Stimulated activated CD4-positive, alpha-beta T cell treated with anti-CD3 and anti-CD28 coated beads, Interleukin-4, amount 100 ng/mL, for 4 hours (primary cell): Measurements from ENCODE around the gene MAP3K14.

Source experiments
- DNase-seq, 2 experiments: peaks; one replicate each; pipeline ENCODE4 v3.0.0-alpha.2; 2020

Gene MAP3K14

GRCh38 chr17:45221081-45222013 is 95.5 kb downstream of the MAP3K14 start, which contains the start of gene FMNL1:
TSS of gene FMNL1 (plus strand) at chr17:45221885. CDS start at chr17:45222125, 240 bp downstream.
- peak; percentile 36 to 66 for DNase-seq

GRCh38 chr17:45220079-45220478 is 96.7 kb downstream of the MAP3K14 start:
- no peak for DNase-seq

GRCh38 chr17:45218895-45219661 is 97.7 kb downstream of the MAP3K14 start:
- DNase-seq = peak; percentile 77 to 86
